Duodenal mucosa (tissue), 2 donors: Measurements from ENCODE around the gene FBXO5.
"Not testable (repeated sequence)": the region's sequence is repeated elsewhere in the genome, so short reads cannot be mapped to it uniquely, and the experiment has no call there.

ENCODE experiments used
- H3K27ac ChIP-seq: one replicate; pipeline ENCODE4 v1.7.0; 2013; ENCODE audit warnings: low read depth, low read length
- H3K27me3 ChIP-seq, 2 donors: one replicate each; pipeline ENCODE4 v1.7.0; 2013; ENCODE audit warnings: low read length in 2 of 2, control low read depth in 1 of 2; ENCODE audit not compliant: insufficient read depth in 2 of 2, control insufficient read depth in 1 of 2
- H3K36me3 ChIP-seq, 2 donors: one replicate each; pipeline ENCODE4 v1.7.0; 2013; ENCODE audit warnings: low read length in 2 of 2, control low read depth in 1 of 2; ENCODE audit not compliant: insufficient read depth in 2 of 2, control insufficient read depth in 1 of 2
- H3K4me1 ChIP-seq, 2 donors: one replicate each; pipeline ENCODE4 v1.7.0; 2013; ENCODE audit warnings: low read length in 2 of 2, control low read depth in 1 of 2; ENCODE audit not compliant: insufficient read depth in 2 of 2, control insufficient read depth in 1 of 2
- H3K4me3 ChIP-seq, 2 donors: one replicate each; pipeline ENCODE4 v1.7.0; 2013; ENCODE audit warnings: low read length in 2 of 2, low read depth in 1 of 2
- H3K9ac ChIP-seq, 2 donors: one replicate each; pipeline ENCODE4 v1.7.0; 2013; ENCODE audit warnings: low read length in 2 of 2, low read depth in 1 of 2
- H3K9me3 ChIP-seq, 2 donors: one replicate each; pipeline ENCODE4 v1.7.0; 2013; ENCODE audit warnings: low read length in 2 of 2, control low read depth in 1 of 2; ENCODE audit not compliant: control insufficient read depth in 1 of 2

FBXO5 gene

GRCh38 chr6:152993847-152994246 lies 11.0 kb upstream of the FBXO5 start:
- H3K9ac ChIP-seq = no peak overlapping the region
- H3K4me3 ChIP-seq = no peak overlapping the region
- H3K27me3 ChIP-seq = no peaks in the 10 kb centered on the region
- H3K27ac ChIP-seq = no peak overlapping the region
- peaks cover 0 to 6% of the 10 kb centered on the region in 2 donors for H3K4me1 ChIP-seq
- H3K9me3 ChIP-seq = no peaks in the 10 kb centered on the region
- H3K36me3 ChIP-seq = peaks cover 26 to 46% of the 10 kb centered on the region in 2 donors

GRCh38 chr6:152993431-152993830 lies 10.6 kb upstream of the FBXO5 start:
- Histone ChIP-seq H3K4me1 (peaks cover 0 to 6% of the 10 kb centered on the region in 2 donors), H3K36me3 (peaks cover 26 to 46% of the 10 kb centered on the region in 2 donors), H3K27me3 (no peaks in the 10 kb centered on the region), H3K4me3 (no peak overlapping the region), H3K27ac (no peak overlapping the region), H3K9ac (no peak overlapping the region), H3K9me3 (no peaks in the 10 kb centered on the region)

GRCh38 chr6:152986978-152987377 lies 4.1 kb upstream of the FBXO5 start:
- H3K4me1 ChIP-seq = peaks cover 12% of the 10 kb centered on the region in 2 donors
- H3K9me3 ChIP-seq = no peaks in the 10 kb centered on the region
- H3K9ac ChIP-seq = no peak overlapping the region
- H3K4me3 ChIP-seq = no peak overlapping the region
- H3K27me3 ChIP-seq = no peaks in the 10 kb centered on the region
- no peak overlapping the region for H3K27ac ChIP-seq
- H3K36me3 ChIP-seq = peaks cover 8 to 13% of the 10 kb centered on the region in 2 donors

DNA sequence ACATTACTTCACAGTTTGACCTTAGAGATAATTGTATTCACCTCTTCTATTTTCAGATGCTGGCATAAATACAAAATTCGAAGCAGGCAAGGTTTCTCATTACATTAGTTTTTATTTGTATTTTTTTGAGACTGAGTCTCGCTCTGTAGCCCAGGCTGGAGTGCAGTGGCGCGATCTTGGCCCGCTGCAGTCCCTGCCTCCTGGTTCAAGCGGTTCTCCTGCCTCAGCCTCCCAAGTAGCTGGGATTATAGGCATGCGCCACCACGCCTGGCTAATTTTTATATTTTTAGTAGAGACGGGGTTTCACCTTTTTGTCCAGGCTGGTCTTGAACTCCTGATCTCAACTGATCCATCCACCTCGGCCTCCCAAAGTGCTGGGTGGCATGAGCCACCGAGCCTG lies 2.5 kb upstream of the FBXO5 start:
- H3K4me1 ChIP-seq = peaks cover 23% of the 10 kb centered on the region in 2 donors
- not testable (repeated sequence) for H3K4me3 ChIP-seq, H3K9ac ChIP-seq, H3K27ac ChIP-seq, H3K9me3 ChIP-seq, H3K36me3 ChIP-seq, H3K27me3 ChIP-seq

GRCh38 chr6:152984513-152984872 lies 1.7 kb upstream of the FBXO5 start:
- Histone ChIP-seq H3K36me3 (peaks cover 0 to 3% of the 10 kb centered on the region in 2 donors), H3K27me3 (no peaks in the 10 kb centered on the region), H3K4me3 (peak overlapping the region; percentile 92 to 97), H3K27ac (no peak overlapping the region), H3K4me1 (peaks cover 23 to 26% of the 10 kb centered on the region in 2 donors), H3K9me3 (no peaks in the 10 kb centered on the region), H3K9ac (peak overlapping the region; percentile 43 to 82)

DNA sequence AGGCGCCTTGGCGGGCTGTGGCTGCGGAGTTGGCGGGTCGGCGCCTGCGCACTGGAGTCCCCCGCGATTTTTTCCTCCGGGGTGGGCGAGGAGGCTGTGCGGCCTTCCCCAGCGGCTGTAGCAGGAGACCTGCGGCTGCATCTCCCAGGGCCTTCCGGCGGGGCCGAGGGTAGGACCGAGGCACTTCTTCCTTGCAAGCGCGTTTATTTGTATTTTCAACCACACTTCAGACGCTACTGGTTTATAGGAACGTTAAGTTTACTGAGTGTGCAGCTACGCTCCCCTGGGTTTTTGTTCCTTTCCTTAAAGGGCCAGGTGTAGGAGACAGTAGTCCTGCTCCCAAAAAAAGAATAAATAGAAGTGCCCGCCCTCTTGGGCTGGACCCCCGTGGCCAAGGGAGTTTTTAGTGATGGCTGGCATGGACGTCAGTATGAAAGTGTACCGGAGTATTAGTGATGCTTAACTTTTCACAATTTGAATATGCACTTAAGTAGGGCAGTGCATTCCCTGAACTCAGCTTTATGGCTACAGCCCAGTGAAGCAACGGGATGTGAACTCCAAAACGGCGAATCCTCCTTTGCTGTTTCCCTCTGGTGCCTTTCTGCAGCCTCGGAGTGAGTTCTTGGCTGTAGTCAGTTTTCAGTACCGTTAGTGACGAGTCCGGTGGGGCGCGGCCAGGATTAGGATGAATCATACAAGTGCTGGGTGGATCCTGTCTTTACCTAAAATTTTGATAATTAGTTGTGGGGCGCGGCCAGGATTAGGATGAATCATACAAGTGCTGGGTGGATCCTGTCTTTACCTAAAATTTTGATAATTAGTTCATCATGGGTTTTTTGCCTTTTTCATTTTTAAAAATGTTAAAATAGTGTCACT lies 1.0 kb upstream of the FBXO5 start:
- Histone ChIP-seq H3K9ac (peak overlapping the region; percentile 82 to 91), H3K4me3 (peak overlapping the region; percentile 92 to 97), H3K9me3 (no peaks in the 10 kb centered on the region), H3K27me3 (no peaks in the 10 kb centered on the region), H3K27ac (peak overlapping the region; percentile 87), H3K4me1 (peaks cover 23 to 26% of the 10 kb centered on the region in 2 donors), H3K36me3 (peaks cover 0 to 3% of the 10 kb centered on the region in 2 donors)

DNA sequence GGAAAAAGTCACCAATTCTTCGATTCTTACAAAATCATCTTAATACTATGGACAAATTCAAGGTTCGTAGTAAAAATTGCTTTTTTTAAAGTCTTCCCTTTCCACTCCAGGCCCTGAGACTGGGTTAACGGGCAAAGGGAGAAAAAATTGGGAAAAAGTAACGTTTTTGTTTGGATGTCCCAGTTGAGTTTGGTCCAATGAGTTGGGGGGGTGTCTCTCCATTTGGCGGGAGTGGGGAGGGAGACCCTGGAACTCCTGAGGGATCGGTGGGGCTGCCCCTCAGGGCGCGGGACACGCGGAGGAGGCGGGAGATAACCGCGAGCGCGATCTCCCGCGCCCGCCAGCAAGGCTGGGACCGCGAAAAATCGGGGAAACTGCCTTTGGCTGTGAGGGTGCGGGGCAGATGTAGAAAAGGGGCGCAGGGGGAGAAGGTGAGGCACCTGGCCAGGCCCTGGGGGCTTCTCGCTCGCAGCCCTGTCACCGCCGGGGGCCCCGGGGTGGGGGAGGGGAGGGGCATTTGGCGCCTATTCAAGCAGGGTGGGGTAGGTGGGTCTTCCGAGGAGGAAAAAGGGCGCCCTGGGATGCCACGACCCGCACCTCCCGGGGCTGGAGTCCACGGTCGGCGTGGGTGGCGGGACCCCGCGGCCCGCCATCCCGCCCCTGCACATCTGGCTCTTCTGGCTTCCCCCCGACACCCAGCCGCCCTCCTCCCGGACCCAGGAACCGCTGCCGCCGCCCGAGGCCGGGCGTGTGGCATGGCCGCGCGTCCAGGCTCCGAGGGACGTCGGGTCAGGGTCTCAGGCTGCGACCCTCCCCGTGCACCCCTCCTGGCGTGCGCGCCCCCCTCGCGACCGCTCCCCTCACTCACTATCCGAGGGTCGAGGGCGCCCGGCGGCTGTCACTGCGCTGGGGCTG lies 595 bp downstream of the FBXO5 start:
- peaks cover 23 to 32% of the 10 kb centered on the region in 2 donors for H3K4me1 ChIP-seq
- peak overlapping the region; percentile 92 to 97 for H3K4me3 ChIP-seq
- no peaks in the 10 kb centered on the region for H3K9me3 ChIP-seq
- no peaks in the 10 kb centered on the region for H3K27me3 ChIP-seq
- no peak overlapping the region for H3K27ac ChIP-seq
- peaks cover 0 to 3% of the 10 kb centered on the region in 2 donors for H3K36me3 ChIP-seq
- H3K9ac ChIP-seq = peak overlapping the region in 1 of 2 donors; percentile 16

DNA sequence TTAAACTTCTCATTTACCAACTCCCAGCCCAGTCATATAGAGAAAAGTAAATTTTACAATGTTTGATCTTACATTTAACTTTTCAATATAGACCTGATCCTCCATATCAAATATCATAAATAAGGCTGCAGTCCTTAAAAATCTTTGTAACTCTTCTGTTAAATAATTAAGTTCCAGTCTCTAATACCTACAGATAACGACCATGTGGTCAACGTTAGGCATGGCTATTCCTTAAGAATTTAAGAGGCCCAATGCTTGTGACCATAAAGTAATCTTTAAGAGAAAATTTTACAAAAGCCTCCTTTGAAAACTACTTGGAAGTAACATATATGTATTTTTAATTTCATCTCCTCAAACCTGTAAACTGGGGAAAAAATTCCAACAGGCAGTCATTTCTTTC lies 1.6 kb downstream of the FBXO5 start:
- no peak overlapping the region for H3K4me3 ChIP-seq
- H3K9me3 ChIP-seq = no peaks in the 10 kb centered on the region
- H3K4me1 ChIP-seq = peaks cover 23 to 32% of the 10 kb centered on the region in 2 donors
- no peak overlapping the region for H3K9ac ChIP-seq
- peaks cover 6% of the 10 kb centered on the region in 2 donors for H3K36me3 ChIP-seq
- H3K27me3 ChIP-seq = no peaks in the 10 kb centered on the region
- H3K27ac ChIP-seq = no peak overlapping the region

DNA sequence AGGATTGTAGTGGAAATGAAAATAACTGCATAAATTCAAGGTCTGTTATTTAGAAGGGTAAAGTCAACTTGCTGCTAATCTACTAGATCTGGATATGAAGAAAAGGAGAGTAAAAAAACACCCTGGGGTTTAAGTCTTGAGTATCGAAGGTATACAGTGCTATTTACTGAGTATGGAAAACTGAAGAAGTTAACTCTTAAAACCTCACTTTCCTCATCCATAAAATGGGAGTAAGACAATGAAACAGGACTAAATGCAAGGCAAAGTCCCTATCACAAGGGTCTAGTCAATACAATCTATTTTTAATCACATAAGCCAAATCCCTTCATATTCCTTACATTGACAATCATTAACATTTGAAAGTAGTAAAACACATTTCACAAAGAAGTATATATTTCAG lies 2.2 kb downstream of the FBXO5 start:
- no peaks in the 10 kb centered on the region for H3K9me3 ChIP-seq

GRCh38 chr6:152979116-152979515 lies 3.7 kb downstream of the FBXO5 start:
- no peaks in the 10 kb centered on the region for H3K9me3 ChIP-seq
- no peak overlapping the region for H3K27ac ChIP-seq
- H3K9ac ChIP-seq = no peak overlapping the region
- H3K27me3 ChIP-seq = no peaks in the 10 kb centered on the region
- peaks cover 14 to 32% of the 10 kb centered on the region in 2 donors for H3K4me1 ChIP-seq
- no peak overlapping the region for H3K4me3 ChIP-seq
- H3K36me3 ChIP-seq = peaks cover 6 to 19% of the 10 kb centered on the region in 2 donors

More for the DNA sequence above, 2.2 kb downstream of the FBXO5 start:
- peaks cover 6% of the 10 kb centered on the region in 2 donors for H3K36me3 ChIP-seq
- no peaks in the 10 kb centered on the region for H3K27me3 ChIP-seq
- H3K27ac ChIP-seq = no peak overlapping the region
- no peak overlapping the region for H3K9ac ChIP-seq
- H3K4me1 ChIP-seq = peaks cover 23 to 32% of the 10 kb centered on the region in 2 donors
- peak overlapping the region in 1 of 2 donors; percentile 19 for H3K4me3 ChIP-seq
